ENCODE results near the gene FAXDC2. TPM values are rescaled to one million over a fixed set of nuclear protein-coding genes. Genes with fewer than 3 reads are reported as not detected.

Gene FAXDC2
- total and polyA plus RNA-seq, 2 donors from 2014 or later, result 14.1 to 18.3 TPM

GRCh38 chr5:154893381-154893780, 43.0 kb upstream of the FAXDC2 start:
- Histone ChIP-seq H3K4me1 (ENCODE audit: control insufficient read depth in 2 of 3, insufficient read depth in 2 of 3, low read depth in 1 of 3, low read length in 3 of 3) (no peaks in the 10 kb centered on the region), H3K9ac (ENCODE audit: low read length in 3 of 3) (no peak overlapping the region), H3K27ac (ENCODE audit: low read depth in 2 of 2, low read length in 2 of 2) (no peak overlapping the region), H3K9me3 (ENCODE audit: control insufficient read depth in 2 of 3, insufficient read depth in 1 of 3, low read length in 3 of 3) (no peaks in the 10 kb centered on the region), H3K27me3 (ENCODE audit: control insufficient read depth, insufficient read depth, low read length) (no peaks in the 10 kb centered on the region), H3K36me3 (ENCODE audit: control insufficient read depth in 2 of 3, insufficient read depth in 3 of 3, low read length in 3 of 3) (peaks cover 7 to 47% (median 32%) of the 10 kb centered on the region in 3 donors), H3K4me3 (ENCODE audit: low read length in 3 of 3) (no peak overlapping the region)
- intact Hi-C loops (cut with DNase I), result no loop called here
- DNase-seq, result no peak
- no peak for TF ChIP-seq CTCF (IDR thresholded peaks at IDR 0.05; ENCODE audit: borderline replicate concordance, extremely low read depth, insufficient read depth)
- FAIRE-seq, result no peak

GRCh38 chr5:154892369-154892771, 42.0 kb upstream of the FAXDC2 start:
- peaks cover 9 to 47% (median 36%) of the 10 kb centered on the region in 3 donors for H3K36me3 ChIP-seq (ENCODE audit: control insufficient read depth in 2 of 3, insufficient read depth in 3 of 3, low read length in 3 of 3)

DNA sequence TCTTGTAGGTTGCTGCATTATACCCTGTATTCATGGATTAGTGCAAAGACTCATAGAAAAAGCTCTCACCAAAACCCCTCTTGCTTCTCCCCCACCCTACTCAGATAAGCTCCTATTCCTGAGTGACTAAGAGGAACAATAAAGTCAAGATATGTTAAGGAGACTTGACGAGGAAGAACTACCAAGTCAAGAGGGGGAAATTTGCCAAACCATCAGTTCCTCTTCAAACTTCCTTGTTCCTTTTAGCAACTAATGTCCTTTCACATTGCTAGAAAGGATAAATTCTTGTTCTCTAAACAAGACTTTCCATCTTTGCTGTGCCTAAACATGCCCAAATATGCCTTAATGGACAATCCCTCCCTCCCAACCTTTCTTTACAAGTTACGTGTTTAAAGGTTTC, 35.0 kb upstream of the FAXDC2 start:
- H3K9ac ChIP-seq (ENCODE audit: low read length in 3 of 3), result no peak overlapping the region
- FAIRE-seq (no peak), DNase-seq (no peak)
- H3K27ac ChIP-seq (ENCODE audit: low read depth in 2 of 2, low read length in 2 of 2), result no peak overlapping the region
- H3K4me1 ChIP-seq (ENCODE audit: control insufficient read depth in 2 of 3, insufficient read depth in 2 of 3, low read depth in 1 of 3, low read length in 3 of 3), result peaks cover 0 to 2% (median 0%) of the 10 kb centered on the region in 3 donors
- intact Hi-C loops (cut with DNase I), result no loop called here
- H3K4me3 ChIP-seq (ENCODE audit: low read length in 3 of 3), result no peak overlapping the region
- no peaks in the 10 kb centered on the region for H3K27me3 ChIP-seq (ENCODE audit: control insufficient read depth, insufficient read depth, low read length)
- H3K9me3 ChIP-seq (ENCODE audit: control insufficient read depth in 2 of 3, insufficient read depth in 1 of 3, low read length in 3 of 3), result peaks cover 0 to 19% (median 8%) of the 10 kb centered on the region in 3 donors
- no peak for TF ChIP-seq CTCF (IDR thresholded peaks at IDR 0.05; ENCODE audit: borderline replicate concordance, extremely low read depth, insufficient read depth)
- H3K36me3 ChIP-seq (ENCODE audit: control insufficient read depth in 2 of 3, insufficient read depth in 3 of 3, low read length in 3 of 3), result peaks cover 11 to 25% (median 21%) of the 10 kb centered on the region in 3 donors

More at GRCh38 chr5:154892369-154892771, 42.0 kb upstream of the FAXDC2 start:
- H3K9me3 ChIP-seq (ENCODE audit: control insufficient read depth in 2 of 3, insufficient read depth in 1 of 3, low read length in 3 of 3), result no peaks in the 10 kb centered on the region
- H3K27ac ChIP-seq (ENCODE audit: low read depth in 2 of 2, low read length in 2 of 2), result no peak overlapping the region
- TF ChIP-seq CTCF (IDR thresholded peaks at IDR 0.05; ENCODE audit: borderline replicate concordance, extremely low read depth, insufficient read depth), result no peak
- H3K9ac ChIP-seq (ENCODE audit: low read length in 3 of 3), result no peak overlapping the region
- no peak overlapping the region for H3K4me3 ChIP-seq (ENCODE audit: low read length in 3 of 3)
- intact Hi-C loops (cut with DNase I), result no loop called here
- no peaks in the 10 kb centered on the region for H3K4me1 ChIP-seq (ENCODE audit: control insufficient read depth in 2 of 3, insufficient read depth in 2 of 3, low read depth in 1 of 3, low read length in 3 of 3)
- DNase-seq, result no peak
- no peak for FAIRE-seq
- no peaks in the 10 kb centered on the region for H3K27me3 ChIP-seq (ENCODE audit: control insufficient read depth, insufficient read depth, low read length)

DNA sequence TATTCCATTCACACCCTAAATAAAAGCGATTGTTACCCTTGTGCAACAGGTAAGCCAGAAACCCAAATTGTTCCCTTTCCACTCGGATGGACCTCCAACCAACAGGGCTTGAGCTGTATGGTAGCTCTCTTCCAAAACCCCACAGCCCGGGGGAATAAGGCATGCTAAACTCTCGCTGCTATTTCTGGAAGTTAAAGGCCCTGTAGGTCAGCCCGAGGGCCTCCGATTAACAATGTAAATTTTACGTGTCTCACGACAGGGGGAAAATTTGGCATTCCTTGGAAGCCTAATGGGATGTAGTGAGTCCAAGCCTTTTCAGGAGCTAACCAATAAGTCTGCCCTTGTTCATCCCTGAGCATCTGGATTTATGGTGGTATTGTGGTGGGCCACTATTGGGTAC, 34.0 kb upstream of the FAXDC2 start:
- no peak for DNase-seq
- no peak for TF ChIP-seq CTCF (IDR thresholded peaks at IDR 0.05; ENCODE audit: borderline replicate concordance, extremely low read depth, insufficient read depth)
- intact Hi-C loops (cut with DNase I), result no loop called here
- Histone ChIP-seq H3K4me1 (ENCODE audit: control insufficient read depth in 2 of 3, insufficient read depth in 2 of 3, low read depth in 1 of 3, low read length in 3 of 3) (peaks cover 0 to 2% (median 0%) of the 10 kb centered on the region in 3 donors), H3K9ac (ENCODE audit: low read length in 3 of 3) (no peak overlapping the region), H3K4me3 (ENCODE audit: low read length in 3 of 3) (no peak overlapping the region), H3K27ac (ENCODE audit: low read depth in 2 of 2, low read length in 2 of 2) (no peak overlapping the region), H3K36me3 (ENCODE audit: control insufficient read depth in 2 of 3, insufficient read depth in 3 of 3, low read length in 3 of 3) (peaks cover 7 to 18% (median 18%) of the 10 kb centered on the region in 3 donors), H3K27me3 (ENCODE audit: control insufficient read depth, insufficient read depth, low read length) (no peaks in the 10 kb centered on the region), H3K9me3 (ENCODE audit: control insufficient read depth in 2 of 3, insufficient read depth in 1 of 3, low read length in 3 of 3) (peaks cover 0 to 19% (median 8%) of the 10 kb centered on the region in 3 donors)
- FAIRE-seq, result no peak
